Tibial nerve (tissue), 4 donors: ENCODE results near the gene PPIL3. TPM values are rescaled to one million over a fixed set of nuclear protein-coding genes. Genes with fewer than 3 reads are reported as not detected.
"Not testable (repeated sequence)": the region's sequence is repeated elsewhere in the genome, so short reads cannot be mapped to it uniquely, and the experiment has no call there.

Experiments used
- DNase-seq, 2 donors: peaks; one replicate each; pipeline ENCODE4 v3.0.0-alpha.2; 2019; ENCODE audit warnings: low spot score in 2 of 2
- H3K27ac ChIP-seq, 4 donors: fragments of 200-600 bp; sonication (generic) in 3 of 4; one replicate each; pipeline ENCODE4 v1.5.1; 2017 to 2019; ENCODE audit warnings: mild to moderate bottlenecking in 1 of 4
- H3K27me3 ChIP-seq, 2 donors: fragments of 200-600 bp; sonication (generic) in 1 of 2; one replicate each; pipeline versions ENCODE4 v1.5.1 to v1.6.0; 2017 to 2019
- H3K36me3 ChIP-seq, 3 donors: fragments of 200-600 bp; sonication (generic); one replicate each; pipeline ENCODE4 v1.5.1; 2018 to 2019
- H3K4me1 ChIP-seq, 4 donors: fragments of 200-600 bp; sonication (generic) in 3 of 4; one replicate each; pipeline ENCODE4 v1.5.1; 2017 to 2019
- H3K4me3 ChIP-seq, 4 donors: fragments of 200-600 bp; sonication (generic) in 3 of 4; one replicate each; pipeline ENCODE4 v1.5.1; 2017 to 2019; ENCODE audit warnings: mild to moderate bottlenecking in 1 of 4, moderate library complexity in 1 of 4
- H3K9me3 ChIP-seq, 4 donors: fragments of 200-600 bp; sonication (generic) in 3 of 4; one replicate each; pipeline ENCODE4 v1.5.1; 2017 to 2019
- CTCF ChIP-seq, 5 experiments: fragments of 200-600 bp in 3 of 5; fragments of 450-650 bp in 2 of 5; sonication (generic) in 3 of 5; IDR thresholded peaks; one replicate each; pipeline ENCODE4 v1.5.1; 2016 to 2019; ENCODE audit warnings: antibody characterized with exemption in 5 of 5, mild to moderate bottlenecking in 3 of 5, moderate library complexity in 2 of 5
- EP300 ChIP-seq, 2 donors: sonication (generic); formaldehyde crosslinking; IDR thresholded peaks; one replicate each; pipeline ENCODE4 v1.6.1; 2017; ENCODE audit warnings: antibody characterized with exemption in 2 of 2, mild to moderate bottlenecking in 1 of 2
- POLR2A ChIP-seq, 2 donors: fragments of 450-650 bp; IDR thresholded peaks; one replicate each; pipeline ENCODE4 v1.6.1; 2017; ENCODE audit warnings: antibody characterized with exemption in 2 of 2, mild to moderate bottlenecking in 2 of 2, moderate library complexity in 2 of 2
- WGBS, 2 donors: methylation state at CpG; one replicate each; pipeline ENCODE4 v1.1.5; 2018; 5-methylcytosine and 5-hydroxymethylcytosine counted together
- total RNA-seq, 4 donors: library from RNA; depleted of rRNA; stranded (reverse); fragments of >200 nt; gene quantifications; one replicate each; pipeline ENCODE4 v1.1.0, GENCODE V29; 2016

PPIL3 gene
- total RNA-seq, 4 donors from 2014 or later: 24.6 to 119 (median 30.3) TPM

- H3K36me3 ChIP-seq: peaks cover 0 to 97% (median 13%) of the 10 kb centered on the region in 3 donors
- DNase-seq: no peak
- no peaks in the 10 kb centered on the region for H3K9me3 ChIP-seq
- no peak overlapping the region for H3K27ac ChIP-seq
- no peak for TF ChIP-seq EP300 (IDR thresholded peaks at IDR 0.05)
- no peak for TF ChIP-seq POLR2A (IDR thresholded peaks at IDR 0.05)
- TF ChIP-seq CTCF (IDR thresholded peaks at IDR 0.05): no peak
- no peaks in the 10 kb centered on the region for H3K27me3 ChIP-seq
- no peak overlapping the region for H3K4me3 ChIP-seq
- H3K4me1 ChIP-seq: no peaks in the 10 kb centered on the region
Measured at GRCh38 chr2:200913654-200914053, 24.8 kb upstream of the PPIL3 start.

- 92 to 94% methylated on average over 4 of the region's 4 CpGs for WGBS, 2 donors
- H3K4me3 ChIP-seq: no peak overlapping the region
- no peak overlapping the region for H3K27ac ChIP-seq
- DNase-seq: no peak
- TF ChIP-seq CTCF (IDR thresholded peaks at IDR 0.05) (no peak), POLR2A (IDR thresholded peaks at IDR 0.05) (no peak)
- H3K27me3 ChIP-seq: no peaks in the 10 kb centered on the region
- no peaks in the 10 kb centered on the region for H3K4me1 ChIP-seq
- H3K9me3 ChIP-seq: no peaks in the 10 kb centered on the region
- peaks cover 0 to 94% (median 13%) of the 10 kb centered on the region in 3 donors for H3K36me3 ChIP-seq
Measured at GRCh38 chr2:200909958-200910357, 21.1 kb upstream of the PPIL3 start.

GRCh38 chr2:200905618-200906296, 16.9 kb upstream of the PPIL3 start:
- Histone ChIP-seq H3K9me3 (no peaks in the 10 kb centered on the region), H3K4me3 (no peak overlapping the region), H3K36me3 (peaks cover 0 to 81% (median 6%) of the 10 kb centered on the region in 3 donors), H3K27me3 (no peaks in the 10 kb centered on the region), H3K27ac (no peak overlapping the region), H3K4me1 (no peaks in the 10 kb centered on the region)
- peak in 1 of 2 donors; percentile 48 for DNase-seq
- TF ChIP-seq CTCF (IDR thresholded peaks at IDR 0.05) (peak; percentile 27 to 62 (median 52)), EP300 (IDR thresholded peaks at IDR 0.05) (no peak), POLR2A (IDR thresholded peaks at IDR 0.05) (no peak)
- 46 to 55% methylated on average over 2 of the region's 2 CpGs for WGBS, 2 donors

- peak; percentile 30 to 87 for DNase-seq
- H3K27me3 ChIP-seq: no peaks in the 10 kb centered on the region
- peaks cover 2 to 82% (median 4%) of the 10 kb centered on the region in 3 donors for H3K36me3 ChIP-seq
- no peak overlapping the region for H3K4me3 ChIP-seq
- no peaks in the 10 kb centered on the region for H3K4me1 ChIP-seq
- 9 to 13% methylated on average over 4 of the region's 4 CpGs for WGBS, 2 donors
- no peak overlapping the region for H3K27ac ChIP-seq
- TF ChIP-seq CTCF (IDR thresholded peaks at IDR 0.05): peak; percentile 58 to 79 (median 66)
- TF ChIP-seq EP300 (IDR thresholded peaks at IDR 0.05): no peak
- TF ChIP-seq POLR2A (IDR thresholded peaks at IDR 0.05): no peak
- no peaks in the 10 kb centered on the region for H3K9me3 ChIP-seq
Measured at GRCh38 chr2:200901459-200902072, 12.7 kb upstream of the PPIL3 start.

- TF ChIP-seq CTCF (IDR thresholded peaks at IDR 0.05): no peak
- no peak for DNase-seq
- no peaks in the 10 kb centered on the region for H3K9me3 ChIP-seq
- peaks cover 2 to 84% (median 4%) of the 10 kb centered on the region in 3 donors for H3K36me3 ChIP-seq
- no peak overlapping the region for H3K27ac ChIP-seq
- H3K27me3 ChIP-seq: no peaks in the 10 kb centered on the region
- no peak overlapping the region for H3K4me3 ChIP-seq
- H3K4me1 ChIP-seq: no peaks in the 10 kb centered on the region
Measured at GRCh38 chr2:200899482-200899881, 10.6 kb upstream of the PPIL3 start.

GRCh38 chr2:200881715-200882249, 7.1 kb downstream of the PPIL3 start:
- peaks cover 6 to 100% (median 9%) of the 10 kb centered on the region in 3 donors for H3K36me3 ChIP-seq
- not testable (repeated sequence) for H3K4me3 ChIP-seq, H3K4me1 ChIP-seq, H3K27ac ChIP-seq, H3K9me3 ChIP-seq, H3K27me3 ChIP-seq, DNase-seq
- WGBS, 2 donors: 57 to 63% methylated on average over 2 of the region's 2 CpGs
